KOPT-K1 (cell line): ENCODE measurements around the gene RNPS1.

Source experiments
- H3K27ac ChIP-seq: fragments of 200-600 bp; sonication (generic); 2 replicates; pipeline ENCODE4 v1.5.1; 2016; ENCODE audit warnings: antibody characterized with exemption, mild to moderate bottlenecking, low read depth, low read length; ENCODE audit not compliant: poor library complexity, severe bottlenecking
- H3K36me3 ChIP-seq: fragments of 200-600 bp; sonication (generic); 2 replicates; pipeline ENCODE4 v1.5.1; 2017; ENCODE audit warnings: antibody characterized with exemption, mild to moderate bottlenecking, low read length, moderate library complexity; ENCODE audit not compliant: insufficient read depth
- H3K9me3 ChIP-seq: fragments of 200-600 bp; sonication (generic); 2 replicates; pipeline ENCODE4 v1.5.1; 2017; ENCODE audit warnings: antibody characterized with exemption, low read length, mild to moderate bottlenecking; ENCODE audit not compliant: insufficient read depth, poor library complexity, severe bottlenecking

RNPS1 gene

GRCh38 chr16:2226918-2227317 lies 41.0 kb downstream of the RNPS1 start:
- H3K36me3 ChIP-seq: peaks cover 51% of the 10 kb centered on the region
- H3K9me3 ChIP-seq: no peaks in the 10 kb centered on the region
- H3K27ac ChIP-seq: no peak overlapping the region

- no peaks in the 10 kb centered on the region for H3K9me3 ChIP-seq
- no peak overlapping the region for H3K27ac ChIP-seq
- H3K36me3 ChIP-seq: peaks cover 45% of the 10 kb centered on the region
Measured at GRCh38 chr16:2226245-2226793, 41.6 kb downstream of the RNPS1 start.

GRCh38 chr16:2223942-2224486 lies 43.9 kb downstream of the RNPS1 start:
- Histone ChIP-seq H3K27ac (peak overlapping the region; percentile 77), H3K9me3 (no peaks in the 10 kb centered on the region), H3K36me3 (peaks cover 22% of the 10 kb centered on the region)

- Histone ChIP-seq H3K9me3 (no peaks in the 10 kb centered on the region), H3K27ac (peak within 1 kb of the TSS; percentile 77), H3K36me3 (peaks cover 16% of the 10 kb centered on the region)
Measured at GRCh38 chr16:2223221-2223941, 44.5 kb downstream of the RNPS1 start, which contains the start of gene E4F1. TSS of gene E4F1 (plus strand) at chr16:2223591. CDS start at chr16:2223614, 23 bp downstream.

GRCh38 chr16:2216330-2216729 lies 51.6 kb downstream of the RNPS1 start:
- H3K27ac ChIP-seq: no peak overlapping the region
- peaks cover 17% of the 10 kb centered on the region for H3K36me3 ChIP-seq
- no peaks in the 10 kb centered on the region for H3K9me3 ChIP-seq

GRCh38 chr16:2214719-2214968 lies 53.3 kb downstream of the RNPS1 start, which contains the start of gene PGP:
TSS of gene PGP (minus strand) at chr16:2214840. CDS start at chr16:2214777, 63 bp downstream.
- H3K9me3 ChIP-seq: no peaks in the 10 kb centered on the region
- peak within 1 kb of the TSS; percentile 90 for H3K27ac ChIP-seq
- peaks cover 30% of the 10 kb centered on the region for H3K36me3 ChIP-seq

- H3K36me3 ChIP-seq: peaks cover 35% of the 10 kb centered on the region
- H3K27ac ChIP-seq: peak overlapping the region; percentile 77
- no peaks in the 10 kb centered on the region for H3K9me3 ChIP-seq
Measured at GRCh38 chr16:2213817-2214718, 53.9 kb downstream of the RNPS1 start.

GRCh38 chr16:2212362-2213324 lies 55.3 kb downstream of the RNPS1 start:
- no peaks in the 10 kb centered on the region for H3K9me3 ChIP-seq
- H3K27ac ChIP-seq: peak overlapping the region; percentile 77
- peaks cover 50% of the 10 kb centered on the region for H3K36me3 ChIP-seq

- H3K9me3 ChIP-seq: no peaks in the 10 kb centered on the region
- no peak overlapping the region for H3K27ac ChIP-seq
- peaks cover 57% of the 10 kb centered on the region for H3K36me3 ChIP-seq
Measured at GRCh38 chr16:2211923-2212347, 56.0 kb downstream of the RNPS1 start.

GRCh38 chr16:2210386-2211365 lies 57.2 kb downstream of the RNPS1 start, which contains the start of gene BRICD5:
TSS of gene BRICD5 (minus strand) at chr16:2210863. CDS start at chr16:2210833, 30 bp downstream.
- H3K27ac ChIP-seq: no peak within 1 kb of the TSS

GRCh38 chr16:2210009-2210332 lies 58.0 kb downstream of the RNPS1 start:
- Histone ChIP-seq H3K9me3 (no peaks in the 10 kb centered on the region), H3K36me3 (peaks cover 60% of the 10 kb centered on the region), H3K27ac (no peak overlapping the region)

More at GRCh38 chr16:2210386-2211365, 57.2 kb downstream of the RNPS1 start, which contains the start of gene BRICD5:
- H3K36me3 ChIP-seq: peaks cover 60% of the 10 kb centered on the region
- H3K9me3 ChIP-seq: no peaks in the 10 kb centered on the region

GRCh38 chr16:2209258-2210008 lies 58.5 kb downstream of the RNPS1 start:
- Histone ChIP-seq H3K9me3 (no peaks in the 10 kb centered on the region), H3K27ac (no peak overlapping the region), H3K36me3 (peaks cover 60% of the 10 kb centered on the region)

GRCh38 chr16:2208772-2209171 lies 59.2 kb downstream of the RNPS1 start:
- H3K27ac ChIP-seq: no peak overlapping the region
- no peaks in the 10 kb centered on the region for H3K9me3 ChIP-seq
- H3K36me3 ChIP-seq: peaks cover 60% of the 10 kb centered on the region
